IMR-90 (cell line): ENCODE data around the gene RASGRP2. TPM values are rescaled to one million over a fixed set of nuclear protein-coding genes. Genes with fewer than 3 reads are reported as not detected.
A peak's percentile ranks its signal among the peaks of the same experiment; 100 is the strongest.

Experiments used
- ATAC-seq: fragments of 200-7000 bp; cut with Tn5 transposase; 2 replicates; pipeline ENCODE4 v1.9.1; 2020; ENCODE audit warnings: low read depth, mild to moderate bottlenecking, moderate library complexity
- BruUV-seq: library from RNA; stranded (reverse); fragments of 400-500 nt; replicated peaks from 2 replicates; lab custom pipeline; 2021; lab: Mats Ljungman, UMichigan
- CTCF ChIA-PET: fragments of 300-600 bp; formaldehyde crosslinking; extraction: SDS; loops from one replicate; lab custom pipeline; 2021; ENCODE audit warnings: antibody characterized with exemption; lab: Yijun Ruan, JAX
- POLR2A ChIA-PET: fragments of 300-600 bp; sonication (Branson Sonifier 250); formaldehyde crosslinking; loops from one replicate; lab custom pipeline; 2022; ENCODE audit warnings: antibody characterized with exemption; ENCODE audit not compliant: unreplicated experiment; lab: Charles Lee
- DNase-seq: peaks from one replicate; pipeline ENCODE4 v3.0.0; 2013
- H2AFZ ChIP-seq: replicated peaks from 2 replicates; pipeline ENCODE3; 2013; ENCODE audit warnings: low read length, mild to moderate bottlenecking; ENCODE audit not compliant: poor library complexity
- H2AK5ac ChIP-seq: 2 replicates; pipeline ENCODE4 v1.6.1; 2013; ENCODE audit warnings: low read depth, low read length, inconsistent platforms
- H2AK9ac ChIP-seq: replicated peaks from 2 replicates; pipeline ENCODE3; 2013; ENCODE audit warnings: mild to moderate bottlenecking, low read depth, low read length, moderate library complexity; ENCODE audit not compliant: poor library complexity
- H2BK120ac ChIP-seq: 2 replicates; pipeline ENCODE4 v1.6.1; 2013; ENCODE audit warnings: low read depth, low read length, inconsistent platforms
- H2BK15ac ChIP-seq: 3 replicates; pipeline ENCODE4 v1.6.1; 2013; ENCODE audit warnings: low read depth, low read length, inconsistent platforms
- H2BK20ac ChIP-seq: 2 replicates; pipeline ENCODE4 v1.6.1; 2013; ENCODE audit warnings: low read depth, mild to moderate bottlenecking, inconsistent platforms, low read length, moderate library complexity
- H2BK5ac ChIP-seq: 2 replicates; pipeline ENCODE4 v1.6.1; 2013; ENCODE audit warnings: mild to moderate bottlenecking, low read depth, low read length, inconsistent platforms; ENCODE audit not compliant: poor library complexity, severe bottlenecking
- H3K14ac ChIP-seq: replicated peaks from 2 replicates; pipeline ENCODE4 v1.6.1; 2013; ENCODE audit warnings: low read depth, low read length, inconsistent platforms
- H3K18ac ChIP-seq: 2 replicates; pipeline ENCODE4 v1.6.1; 2013; ENCODE audit warnings: low read depth, low read length, control low read depth
- H3K23ac ChIP-seq: 2 replicates; pipeline ENCODE4 v1.6.1; 2013; ENCODE audit warnings: low read depth, low read length, inconsistent platforms
- H3K27ac ChIP-seq: 2 replicates; pipeline ENCODE4 v1.5.1; 2013; ENCODE audit warnings: mild to moderate bottlenecking, control low read depth, low read length; ENCODE audit not compliant: insufficient read depth
- H3K27me3 ChIP-seq: 2 replicates; pipeline ENCODE4 v1.6.1; 2013; ENCODE audit warnings: low read length; ENCODE audit not compliant: control insufficient read depth, insufficient read depth
- H3K36me3 ChIP-seq: 2 replicates; pipeline ENCODE4 v1.6.1; 2013; ENCODE audit warnings: low read length, mixed read lengths; ENCODE audit not compliant: control insufficient read depth, insufficient read depth
- H3K4ac ChIP-seq: 2 replicates; pipeline ENCODE4 v1.6.1; 2013; ENCODE audit warnings: low read depth, low read length, inconsistent platforms
- H3K4me1 ChIP-seq: 2 replicates; pipeline ENCODE4 v1.6.1; 2013; ENCODE audit warnings: low read length, mixed read lengths; ENCODE audit not compliant: control insufficient read depth, insufficient read depth
- H3K4me2 ChIP-seq: 2 replicates; pipeline ENCODE4 v1.6.1; 2013; ENCODE audit warnings: low read depth, mild to moderate bottlenecking, control low read depth, low read length, moderate library complexity
- H3K4me3 ChIP-seq: 2 replicates; pipeline ENCODE4 v1.5.1; 2013; ENCODE audit warnings: low read depth, mild to moderate bottlenecking, control low read depth, low read length, moderate library complexity; ENCODE audit not compliant: insufficient read depth
- H3K56ac ChIP-seq: 2 replicates; pipeline ENCODE4 v1.6.1; 2013; ENCODE audit warnings: low read length, inconsistent platforms; ENCODE audit not compliant: insufficient read depth; ENCODE audit errors: extremely low read depth
- H3K79me1 ChIP-seq, 2 experiments: 2 replicates each; pipeline ENCODE4 v1.6.1; 2013; ENCODE audit warnings: low read length in 2 of 2, inconsistent platforms in 1 of 2, low read depth in 1 of 2
- H3K9ac ChIP-seq: 2 replicates; pipeline ENCODE4 v1.6.1; 2013; ENCODE audit warnings: low read depth, low read length, control low read depth
- H3K9me1 ChIP-seq: 2 replicates; pipeline ENCODE4 v1.6.1; 2013; ENCODE audit warnings: low read length, inconsistent platforms; ENCODE audit not compliant: insufficient read depth
- H3K9me3 ChIP-seq: 2 replicates; pipeline ENCODE4 v1.6.1; 2013; ENCODE audit warnings: low read length; ENCODE audit not compliant: control insufficient read depth, insufficient read depth
- H4K20me1 ChIP-seq: 2 replicates; pipeline ENCODE4 v1.6.1; 2013; ENCODE audit warnings: low read length, inconsistent platforms; ENCODE audit not compliant: insufficient read depth
- H4K5ac ChIP-seq: 2 replicates; pipeline ENCODE4 v1.6.1; 2013; ENCODE audit warnings: mild to moderate bottlenecking, low read depth, low read length, control low read depth
- H4K8ac ChIP-seq, 2 experiments: 2 replicates each; pipeline ENCODE4 v1.6.1; 2013; ENCODE audit warnings: low read depth in 2 of 2, low read length in 2 of 2, control low read depth in 1 of 2, inconsistent platforms in 1 of 2
- H4K91ac ChIP-seq: 2 replicates; pipeline ENCODE4 v1.6.1; 2013; ENCODE audit warnings: low read depth, low read length, inconsistent platforms; ENCODE audit not compliant: insufficient read depth
- BHLHE40 ChIP-seq: fragments of 150-350 bp; IDR thresholded peaks from 2 replicates; pipeline ENCODE4 v1.6.1; 2016; ENCODE audit warnings: mild to moderate bottlenecking, low read depth, low read length
- CEBPB ChIP-seq: IDR thresholded peaks from 2 replicates; pipeline ENCODE4 v1.6.1; 2012; ENCODE audit warnings: low read depth, low read length, improper control_type of control experiment
- CHD1 ChIP-seq: IDR thresholded peaks from 2 replicates; pipeline ENCODE4 v1.6.1; 2012; ENCODE audit warnings: low read depth, low read length, improper control_type of control experiment
- FOS ChIP-seq: fragments of 150-350 bp; IDR thresholded peaks from 2 replicates; pipeline ENCODE4 v1.6.1; 2016; ENCODE audit warnings: low read depth, low read length
- MAFK ChIP-seq: IDR thresholded peaks from 2 replicates; pipeline ENCODE4 v1.6.1; 2012; ENCODE audit warnings: low read depth, low read length, improper control_type of control experiment
- MAZ ChIP-seq: IDR thresholded peaks from 2 replicates; pipeline ENCODE4 v1.6.1; 2012; ENCODE audit warnings: low read depth, mild to moderate bottlenecking, low read length, improper control_type of control experiment, moderate library complexity, borderline replicate concordance
- MXI1 ChIP-seq: IDR thresholded peaks from 2 replicates; pipeline ENCODE4 v1.6.1; 2012; ENCODE audit warnings: low read depth, mild to moderate bottlenecking, low read length, moderate library complexity, borderline replicate concordance
- NFE2L2 ChIP-seq: fragments of 150-350 bp; IDR thresholded peaks from 2 replicates; pipeline ENCODE4 v1.6.1; 2016; ENCODE audit warnings: low read depth, mild to moderate bottlenecking, low read length
- POLR2A ChIP-seq: IDR thresholded peaks from 2 replicates; pipeline ENCODE4 v1.6.1; 2012; ENCODE audit warnings: mild to moderate bottlenecking, low read depth, low read length
- RAD21 ChIP-seq: IDR thresholded peaks from 2 replicates; pipeline ENCODE4 v1.6.1; 2012; ENCODE audit warnings: low read length, improper control_type of control experiment
- RCOR1 ChIP-seq: IDR thresholded peaks from 2 replicates; pipeline ENCODE4 v1.6.1; 2012; ENCODE audit warnings: mild to moderate bottlenecking, low read length, improper control_type of control experiment; ENCODE audit not compliant: insufficient replicate concordance
- RFX5 ChIP-seq: IDR thresholded peaks from 2 replicates; pipeline ENCODE4 v1.8.0; 2012; ENCODE audit warnings: low read depth, mild to moderate bottlenecking, low read length, moderate library complexity
- SMC3 ChIP-seq: fragments of 150-350 bp; IDR thresholded peaks from 2 replicates; pipeline ENCODE4 v1.6.1; 2016; ENCODE audit warnings: low read depth, mild to moderate bottlenecking, antibody characterized with exemption, low read length, moderate library complexity
- WGBS, 2 experiments: methylation state at CpG; one replicate each; pipeline versions ENCODE4 v1.1.5 to v1.1.7; 2013; ENCODE audit warnings: missing lambda C conversion rate in 2 of 2; ENCODE audit not compliant: insufficient read length in 1 of 2; ENCODE audit errors: extremely low coverage in 2 of 2; 5-methylcytosine and 5-hydroxymethylcytosine counted together
- dilution Hi-C: fragments of 300-500 bp; cut with HindIII; formaldehyde crosslinking; loops from one replicate; pipeline ENCODE4 v1.14.3; 2018; ENCODE audit warnings: low sequenced_read_pairs; ENCODE audit not compliant: unreplicated experiment
- in situ Hi-C: fragments of 300-500 bp; cut with MboI; formaldehyde crosslinking; loops from 3 replicates; pipeline ENCODE4 v1.14.3; 2019; ENCODE audit warnings: low sequenced_read_pairs, inconsistent platforms, mixed read lengths
- intact Hi-C: fragments of 100-400 bp; cut with micrococcal nuclease; formaldehyde crosslinking; loops from 2 replicates; pipeline ENCODE4 v1.10.0; 2022
- polyA plus RNA-seq, 3 experiments: library from polyadenylated mRNA; depleted of rRNA; stranded (reverse); fragments of >200 nt; gene quantifications; 2 replicates each; pipeline ENCODE4 v1.2.3, GENCODE V29; 2012; ENCODE audit warnings: low replicate concordance in 1 of 3
- total RNA-seq: library from RNA; depleted of rRNA; stranded (reverse); fragments of >200 nt; gene quantifications from 2 replicates; pipeline ENCODE4 v1.2.3, GENCODE V29; 2012
- TF ChIP-seq, protein P1 (sequence below): conservative IDR thresholded peaks from 2 replicates; pipeline ENCODE4 v1.5.1; 2012; ENCODE audit warnings: mild to moderate bottlenecking, low read depth, low read length, improper control_type of control experiment
- TF ChIP-seq, protein P2 (sequence below): fragments of 150-350 bp; IDR thresholded peaks from 2 replicates; pipeline ENCODE4 v1.6.1; 2016; ENCODE audit warnings: low read depth, mild to moderate bottlenecking, low read length, moderate library complexity, borderline replicate concordance

RASGRP2 gene
- total and polyA plus RNA-seq, 2 of the 4 experiments (the other 2 are of a cell fraction), result 1.2 TPM; not detected in 1

DNA sequence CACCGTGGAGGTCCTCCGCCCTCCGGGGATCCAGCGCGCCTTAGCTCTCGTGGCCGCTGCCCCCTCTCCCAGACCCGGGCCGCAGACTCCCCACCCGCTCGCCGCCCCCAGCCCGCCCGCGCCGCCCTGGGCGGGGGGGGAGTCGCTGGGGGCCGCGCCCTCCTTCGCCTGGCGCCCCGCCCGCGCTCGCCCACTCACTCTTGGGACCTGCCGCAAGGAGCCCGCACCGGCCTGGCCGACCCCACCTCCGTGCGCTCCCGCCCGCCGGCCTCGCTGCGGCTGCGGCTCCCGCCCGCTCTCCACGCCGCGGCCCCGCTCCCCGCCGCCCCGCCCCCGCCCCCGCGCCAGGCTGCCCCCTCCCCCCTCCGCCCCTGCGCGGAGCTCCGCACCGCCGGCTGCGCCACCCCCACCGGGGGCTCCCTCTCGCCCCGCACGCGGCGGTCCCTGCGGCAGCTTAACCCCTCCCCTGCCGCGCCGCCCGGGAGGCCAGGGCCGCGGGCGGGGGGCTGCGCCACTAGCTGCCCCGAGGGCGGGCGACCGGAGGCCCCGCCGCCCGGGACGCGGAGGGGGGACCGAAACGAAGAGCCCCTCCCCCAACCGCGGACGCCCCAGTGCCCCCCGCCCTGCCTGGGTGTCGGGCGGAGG, 724 bp upstream of the RASGRP2 start:
- intact Hi-C loops, result no loop called here
- no peak overlapping the region for H2BK5ac ChIP-seq
- H2AK9ac ChIP-seq, result peak overlapping the region; percentile 65
- H2AFZ ChIP-seq, result peak overlapping the region; percentile 86
- no peak for ATAC-seq
- ChIA-PET CTCF (no interaction called here), POLR2A (no interaction called here)
- peaks cover 3% of the 10 kb centered on the region; the same call in 1 of the 2 replicates for H4K20me1 ChIP-seq
- H3K4me3 ChIP-seq, result peak overlapping the region; percentile 26
- no peak overlapping the region for H3K4ac ChIP-seq
- no peaks in the 10 kb centered on the region for H3K36me3 ChIP-seq
- no peak overlapping the region for H3K56ac ChIP-seq
- no peak overlapping the region for H2BK120ac ChIP-seq
- DNase-seq, result no peak
- peaks cover 7% of the 10 kb centered on the region for H3K9me1 ChIP-seq
- H3K9me3 ChIP-seq, result no peaks in the 10 kb centered on the region
- WGBS, 2 experiments, result 0% methylated on average over 3 of the region's 89 CpGs; no CpG with 5 or more reads in 1 of the 2 experiments
- H3K27me3 ChIP-seq, result peaks cover 58% of the 10 kb centered on the region
- peaks cover 14% of the 10 kb centered on the region for H3K4me1 ChIP-seq
- dilution Hi-C loops, result no loop called here
- H3K23ac ChIP-seq, result no peak overlapping the region
- peak overlapping the region in 1 of 2 experiments; percentile 40; a peak in 1 of 4 replicates for H4K8ac ChIP-seq
- H2BK20ac ChIP-seq, result no peak overlapping the region
- H2BK15ac ChIP-seq, result no peak overlapping the region
- H4K91ac ChIP-seq, result no peak overlapping the region
- H3K4me2 ChIP-seq, result peak overlapping the region; percentile 25; the same call in 1 of the 2 replicates
- no peak overlapping the region for H3K14ac ChIP-seq
- no peak overlapping the region for H3K18ac ChIP-seq
- no TSS peak for BruUV-seq
- no peak overlapping the region for H3K9ac ChIP-seq
- TF ChIP-seq POLR2A (no peak), MAZ (no peak; the same call in 1 of the 2 replicates), RAD21 (no peak), CHD1 (no peak), MAFK (no peak), BHLHE40 (no peak), RFX5 (no peak), SMC3 (no peak), MXI1 (no peak), RCOR1 (no peak), FOS (no peak), CEBPB (no peak), NFE2L2 (no peak)
- TF ChIP-seq, protein P1, sequence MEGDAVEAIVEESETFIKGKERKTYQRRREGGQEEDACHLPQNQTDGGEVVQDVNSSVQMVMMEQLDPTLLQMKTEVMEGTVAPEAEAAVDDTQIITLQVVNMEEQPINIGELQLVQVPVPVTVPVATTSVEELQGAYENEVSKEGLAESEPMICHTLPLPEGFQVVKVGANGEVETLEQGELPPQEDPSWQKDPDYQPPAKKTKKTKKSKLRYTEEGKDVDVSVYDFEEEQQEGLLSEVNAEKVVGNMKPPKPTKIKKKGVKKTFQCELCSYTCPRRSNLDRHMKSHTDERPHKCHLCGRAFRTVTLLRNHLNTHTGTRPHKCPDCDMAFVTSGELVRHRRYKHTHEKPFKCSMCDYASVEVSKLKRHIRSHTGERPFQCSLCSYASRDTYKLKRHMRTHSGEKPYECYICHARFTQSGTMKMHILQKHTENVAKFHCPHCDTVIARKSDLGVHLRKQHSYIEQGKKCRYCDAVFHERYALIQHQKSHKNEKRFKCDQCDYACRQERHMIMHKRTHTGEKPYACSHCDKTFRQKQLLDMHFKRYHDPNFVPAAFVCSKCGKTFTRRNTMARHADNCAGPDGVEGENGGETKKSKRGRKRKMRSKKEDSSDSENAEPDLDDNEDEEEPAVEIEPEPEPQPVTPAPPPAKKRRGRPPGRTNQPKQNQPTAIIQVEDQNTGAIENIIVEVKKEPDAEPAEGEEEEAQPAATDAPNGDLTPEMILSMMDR, result no peak
- TF ChIP-seq, protein P2, sequence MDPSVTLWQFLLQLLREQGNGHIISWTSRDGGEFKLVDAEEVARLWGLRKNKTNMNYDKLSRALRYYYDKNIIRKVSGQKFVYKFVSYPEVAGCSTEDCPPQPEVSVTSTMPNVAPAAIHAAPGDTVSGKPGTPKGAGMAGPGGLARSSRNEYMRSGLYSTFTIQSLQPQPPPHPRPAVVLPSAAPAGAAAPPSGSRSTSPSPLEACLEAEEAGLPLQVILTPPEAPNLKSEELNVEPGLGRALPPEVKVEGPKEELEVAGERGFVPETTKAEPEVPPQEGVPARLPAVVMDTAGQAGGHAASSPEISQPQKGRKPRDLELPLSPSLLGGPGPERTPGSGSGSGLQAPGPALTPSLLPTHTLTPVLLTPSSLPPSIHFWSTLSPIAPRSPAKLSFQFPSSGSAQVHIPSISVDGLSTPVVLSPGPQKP, result no peak
- no peak overlapping the region for H2AK5ac ChIP-seq
- in situ Hi-C loops, result no loop called here
- H4K5ac ChIP-seq, result no peak overlapping the region
- H3K27ac ChIP-seq, result no peak overlapping the region
- H3K79me1 ChIP-seq, result no peaks in the 10 kb centered on the region
